Neural crest cell (in vitro differentiated cells): Measurements from ENCODE around the gene TRDMT1. TPM values are rescaled to one million over a fixed set of nuclear protein-coding genes. Genes with fewer than 3 reads are reported as not detected.

Experiments
- DNase-seq: peaks from one replicate; pipeline ENCODE4 v3.0.0; 2021; ENCODE audit warnings: low read depth, mixed read lengths, low spot score
- H3K27ac Mint-ChIP-seq: one replicate; pipeline ENCODE4 v1.8.0; 2021; ENCODE audit warnings: mild to moderate bottlenecking, mixed read lengths; ENCODE audit not compliant: unreplicated experiment
- H3K27me3 Mint-ChIP-seq: 2 replicates; pipeline ENCODE4 v1.8.0; 2021; ENCODE audit warnings: low read depth, mild to moderate bottlenecking, mixed read lengths
- H3K36me3 Mint-ChIP-seq: 2 replicates; pipeline ENCODE4 v1.8.0; 2021; ENCODE audit warnings: low read depth, mild to moderate bottlenecking, mixed read lengths
- H3K4me1 Mint-ChIP-seq: 2 replicates; pipeline ENCODE4 v1.8.0; 2021; ENCODE audit warnings: mixed read lengths
- H3K4me3 Mint-ChIP-seq: one replicate; pipeline ENCODE4 v1.8.0; 2021; ENCODE audit warnings: mild to moderate bottlenecking, mixed read lengths
- H3K9me3 Mint-ChIP-seq: 2 replicates; pipeline ENCODE4 v1.8.0; 2021; ENCODE audit warnings: mixed read lengths
- total RNA-seq: library from RNA; stranded (reverse); gene quantifications from 2 replicates; pipeline ENCODE4 v1.2.1, GENCODE V29; 2021
- TF ChIP-seq, protein P1 (sequence below): fragments of 200-600 bp; sonication (generic); conservative IDR thresholded peaks from 2 replicates; pipeline ENCODE4 v1.5.0; 2021; ENCODE audit warnings: antibody characterized with exemption, mild to moderate bottlenecking

Gene TRDMT1
- total RNA-seq, 1 donor from 2014 or later, result 17.3 TPM

DNA sequence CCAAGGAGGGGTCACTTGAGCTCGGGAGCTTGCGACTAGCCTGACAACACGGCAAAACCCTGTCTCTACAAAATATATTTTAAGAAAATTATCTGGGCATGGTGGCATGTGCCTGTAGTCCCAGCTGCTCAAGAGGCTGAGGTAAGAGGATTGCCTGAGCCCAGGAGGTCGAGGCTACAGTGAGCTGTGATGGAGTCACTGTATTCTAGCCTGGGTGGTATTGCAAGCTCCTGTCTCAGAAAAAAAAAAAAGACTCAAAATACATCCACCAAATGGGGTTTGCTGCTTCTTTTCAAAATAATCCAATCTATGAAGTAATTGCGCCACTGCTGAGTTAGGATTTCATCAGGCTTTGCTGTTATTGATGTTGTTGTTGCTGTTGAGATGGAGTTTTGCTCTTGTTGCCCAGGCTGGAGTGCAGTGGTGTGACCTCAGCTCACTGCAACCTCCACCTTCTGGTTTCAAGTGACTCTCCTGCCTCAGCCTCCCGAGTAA lies 15.5 kb upstream of the TRDMT1 start:
- TF ChIP-seq, protein P1, sequence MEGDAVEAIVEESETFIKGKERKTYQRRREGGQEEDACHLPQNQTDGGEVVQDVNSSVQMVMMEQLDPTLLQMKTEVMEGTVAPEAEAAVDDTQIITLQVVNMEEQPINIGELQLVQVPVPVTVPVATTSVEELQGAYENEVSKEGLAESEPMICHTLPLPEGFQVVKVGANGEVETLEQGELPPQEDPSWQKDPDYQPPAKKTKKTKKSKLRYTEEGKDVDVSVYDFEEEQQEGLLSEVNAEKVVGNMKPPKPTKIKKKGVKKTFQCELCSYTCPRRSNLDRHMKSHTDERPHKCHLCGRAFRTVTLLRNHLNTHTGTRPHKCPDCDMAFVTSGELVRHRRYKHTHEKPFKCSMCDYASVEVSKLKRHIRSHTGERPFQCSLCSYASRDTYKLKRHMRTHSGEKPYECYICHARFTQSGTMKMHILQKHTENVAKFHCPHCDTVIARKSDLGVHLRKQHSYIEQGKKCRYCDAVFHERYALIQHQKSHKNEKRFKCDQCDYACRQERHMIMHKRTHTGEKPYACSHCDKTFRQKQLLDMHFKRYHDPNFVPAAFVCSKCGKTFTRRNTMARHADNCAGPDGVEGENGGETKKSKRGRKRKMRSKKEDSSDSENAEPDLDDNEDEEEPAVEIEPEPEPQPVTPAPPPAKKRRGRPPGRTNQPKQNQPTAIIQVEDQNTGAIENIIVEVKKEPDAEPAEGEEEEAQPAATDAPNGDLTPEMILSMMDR, result no peak
- Mint-ChIP-seq H3K4me3 (no peak overlapping the region), H3K9me3 (no peaks in the 10 kb centered on the region), H3K4me1 (peaks cover 31% of the 10 kb centered on the region), H3K36me3 (no peaks in the 10 kb centered on the region), H3K27ac (no peak overlapping the region), H3K27me3 (no peaks in the 10 kb centered on the region)
- DNase-seq, result no peak

DNA sequence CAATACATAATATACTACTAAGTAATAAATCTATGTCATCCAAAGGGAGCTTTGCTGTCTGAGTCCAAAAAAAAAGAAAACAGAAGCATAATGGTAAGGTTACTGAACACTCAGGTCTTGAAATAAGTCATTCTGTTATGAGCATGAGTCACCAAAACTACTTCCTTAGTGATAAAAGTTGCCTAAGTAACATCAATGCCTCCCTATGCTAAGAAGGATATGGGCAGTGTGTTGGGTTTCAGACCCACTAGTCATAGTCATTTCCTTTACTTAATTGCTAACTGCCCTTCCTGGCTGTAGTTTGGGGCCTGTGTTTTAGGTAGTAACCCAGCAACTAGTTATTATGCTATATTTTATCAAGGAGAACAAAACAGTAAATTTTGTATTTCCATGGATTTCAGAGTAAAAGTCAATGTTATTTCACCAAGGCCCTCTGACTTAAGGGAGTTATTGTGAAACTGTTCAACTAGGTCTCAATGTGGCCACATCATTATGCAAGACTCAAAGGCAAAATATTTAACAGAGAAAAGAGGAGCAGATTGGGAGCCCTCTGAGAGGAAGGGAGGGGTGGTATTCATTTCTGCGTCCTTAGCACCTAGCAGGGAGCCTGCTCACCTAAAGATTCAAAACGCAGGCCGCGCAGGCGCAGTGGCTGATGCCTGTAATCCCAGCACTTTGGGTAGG lies 14.9 kb upstream of the TRDMT1 start:
- no peak overlapping the region for H3K27ac Mint-ChIP-seq

DNA sequence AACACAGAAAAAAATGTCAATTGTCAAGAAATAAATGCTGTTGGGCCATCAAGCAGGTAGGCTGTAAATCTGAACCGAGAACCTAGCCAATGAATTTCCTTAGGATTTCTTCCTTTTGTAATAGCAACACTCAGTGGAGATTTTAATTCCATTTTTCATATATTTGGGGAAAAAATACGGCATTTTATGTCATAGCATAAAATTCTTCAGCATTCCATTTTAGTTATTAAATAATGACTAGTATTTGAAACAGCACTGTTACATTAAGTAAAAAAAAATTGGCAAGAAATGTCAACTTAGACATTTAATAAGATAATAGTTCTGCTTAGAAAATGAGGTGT lies 14.3 kb upstream of the TRDMT1 start:
- Mint-ChIP-seq H3K27ac (no peak overlapping the region), H3K4me1 (peaks cover 27% of the 10 kb centered on the region), H3K27me3 (no peaks in the 10 kb centered on the region), H3K9me3 (no peaks in the 10 kb centered on the region), H3K36me3 (no peaks in the 10 kb centered on the region), H3K4me3 (no peak overlapping the region)
- TF ChIP-seq, protein P1, result no peak
- DNase-seq, result no peak

More for the DNA sequence above, 14.9 kb upstream of the TRDMT1 start:
- no peaks in the 10 kb centered on the region for H3K36me3 Mint-ChIP-seq
- TF ChIP-seq, protein P1, result no peak
- no peak for DNase-seq
- no peaks in the 10 kb centered on the region for H3K9me3 Mint-ChIP-seq
- H3K4me3 Mint-ChIP-seq, result no peak overlapping the region
- H3K4me1 Mint-ChIP-seq, result peaks cover 31% of the 10 kb centered on the region
- H3K27me3 Mint-ChIP-seq, result no peaks in the 10 kb centered on the region

DNA sequence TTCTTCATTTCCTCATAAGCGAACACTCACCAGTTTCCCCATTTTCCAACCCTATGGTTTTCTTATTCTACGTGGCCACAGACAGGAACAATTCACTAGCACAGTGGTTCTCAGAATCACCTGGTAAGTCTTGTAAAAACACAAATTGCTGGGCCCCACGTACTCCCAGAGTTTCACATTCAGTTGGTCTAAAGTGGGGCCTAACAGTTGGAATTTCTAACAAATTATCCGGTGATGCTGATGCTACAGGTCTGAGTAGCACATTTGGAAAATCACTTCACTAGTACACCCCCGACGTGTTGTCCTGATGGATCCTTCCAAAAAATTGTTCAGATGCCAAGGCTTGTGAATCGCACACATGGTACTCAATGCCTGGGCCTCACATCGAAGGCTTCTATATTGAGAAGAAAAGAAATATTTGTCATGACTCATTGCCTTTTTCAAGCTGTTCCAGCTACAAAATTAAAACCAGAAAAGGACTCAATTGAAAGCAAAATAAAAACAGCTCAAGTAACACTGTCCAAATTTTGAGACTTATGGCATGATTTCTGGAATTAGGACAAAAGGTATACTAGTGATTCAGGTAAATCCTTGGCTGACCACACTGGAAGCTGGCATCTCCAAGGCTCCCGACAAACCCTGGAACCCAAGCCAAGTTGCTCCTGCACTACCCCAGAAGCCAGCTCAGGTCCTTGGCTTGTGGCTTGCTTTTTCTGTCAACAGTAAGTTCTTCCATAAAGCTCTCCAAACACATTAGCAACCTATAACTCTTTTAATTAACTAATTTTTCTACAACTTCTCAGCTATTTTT lies 13.7 kb upstream of the TRDMT1 start:
- Mint-ChIP-seq H3K9me3 (no peaks in the 10 kb centered on the region), H3K27me3 (no peaks in the 10 kb centered on the region), H3K4me3 (no peak overlapping the region), H3K4me1 (peaks cover 25% of the 10 kb centered on the region), H3K27ac (no peak overlapping the region), H3K36me3 (no peaks in the 10 kb centered on the region)
- no peak for DNase-seq
- TF ChIP-seq, protein P1, result no peak

DNA sequence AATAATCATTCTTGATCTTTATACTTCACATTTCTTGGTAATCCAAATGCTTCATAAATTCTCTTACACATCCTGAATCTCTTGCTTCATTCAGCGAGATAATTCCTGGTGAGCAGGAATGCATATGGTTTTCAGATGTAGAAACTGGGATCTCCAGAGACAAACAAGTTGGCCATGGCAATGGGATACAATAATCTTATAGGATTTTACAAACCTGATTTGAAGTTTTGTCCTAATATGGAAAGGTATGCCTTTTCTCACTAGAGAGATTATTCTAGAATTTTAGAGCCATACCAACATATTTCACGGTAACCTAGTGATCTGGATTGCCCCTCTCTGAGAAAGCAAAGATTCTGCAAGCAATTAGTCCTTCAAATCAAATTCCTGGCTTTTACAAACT lies 13.1 kb upstream of the TRDMT1 start:
- no peaks in the 10 kb centered on the region for H3K27me3 Mint-ChIP-seq
- no peak for DNase-seq
- no peaks in the 10 kb centered on the region for H3K36me3 Mint-ChIP-seq
- H3K4me3 Mint-ChIP-seq, result no peak overlapping the region
- H3K27ac Mint-ChIP-seq, result no peak overlapping the region
- TF ChIP-seq, protein P1, result no peak
- H3K4me1 Mint-ChIP-seq, result peaks cover 23% of the 10 kb centered on the region
- H3K9me3 Mint-ChIP-seq, result no peaks in the 10 kb centered on the region
